Ovary (tissue), 9 donors: Measurements from ENCODE around the gene CEP112. TPM values are rescaled to one million over a fixed set of nuclear protein-coding genes. Genes with fewer than 3 reads are reported as not detected.

ENCODE experiments used
- DNase-seq, 5 donors: peaks; one replicate each; pipeline ENCODE4 v3.0.0-alpha.2; 2019 to 2020
- H3K27ac ChIP-seq, 2 donors: fragments of 200-600 bp; one replicate each; pipeline versions ENCODE4 v1.5.1 to v1.8.0; 2019 to 2022
- H3K27me3 ChIP-seq: fragments of 200-600 bp; one replicate; pipeline ENCODE4 v1.8.0; 2022
- H3K36me3 ChIP-seq: fragments of 200-600 bp; sonication (generic); one replicate; pipeline ENCODE4 v1.5.1; 2019
- H3K4me1 ChIP-seq: one replicate; pipeline ENCODE4 v1.8.1; 2013; ENCODE audit warnings: mild to moderate bottlenecking, moderate library complexity; ENCODE audit not compliant: insufficient read depth
- H3K4me3 ChIP-seq: fragments of 200-600 bp; sonication (generic); one replicate; pipeline ENCODE4 v1.5.1; 2017
- H3K9me3 ChIP-seq, 2 donors: fragments of 200-600 bp in 1 of 2; sonication (generic) in 1 of 2; one replicate each; pipeline versions ENCODE4 v1.5.1 to v1.8.1; 2013 to 2019; ENCODE audit warnings: mild to moderate bottlenecking in 1 of 2, moderate library complexity in 1 of 2
- CTCF ChIP-seq, 3 donors: fragments of 450-650 bp in 2 of 3; fragments of 200-600 bp in 1 of 3; IDR thresholded peaks; one replicate each; pipeline versions ENCODE4 v1.5.1 to v1.8.0; 2016 to 2022; ENCODE audit warnings: antibody characterized with exemption in 3 of 3, mild to moderate bottlenecking in 1 of 3
- EP300 ChIP-seq: sonication (generic); formaldehyde crosslinking; IDR thresholded peaks from one replicate; pipeline ENCODE4 v1.6.1; 2017; ENCODE audit warnings: antibody characterized with exemption
- POLR2A ChIP-seq: fragments of 450-650 bp; IDR thresholded peaks from one replicate; pipeline ENCODE4 v1.6.1; 2017; ENCODE audit warnings: antibody characterized with exemption, mild to moderate bottlenecking, moderate library complexity
- WGBS, 3 donors: extraction: QIAGEN DNeasy Blood & Tissue Kit in 1 of 3; methylation state at CpG; one replicate each; pipeline versions ENCODE4 v1.1.5 to v1.1.7; 2013 to 2017; 5-methylcytosine and 5-hydroxymethylcytosine counted together
- intact Hi-C, 4 donors: fragments of 100-400 bp; cut with DNase I; formaldehyde crosslinking; loops; one replicate each; pipeline versions ENCODE4 v1.11.0 to v1.15.1; 2022 to 2023
- polyA plus RNA-seq, 2 donors: library from polyadenylated mRNA; stranded (reverse); fragments of 200-250 nt in 1 of 2; fragments of 350-450 nt in 1 of 2; fragmentation: Illumina TruSeq in 1 of 2; extraction: RNeasy Lipid Tissue Mini Kit (QIAGEN cat#74804) in 1 of 2; gene quantifications; one replicate each; pipeline ENCODE4 v1.2.3, GENCODE V29; 2013 to 2014
- total RNA-seq, 7 donors: library from RNA; depleted of rRNA in 2 of 7; stranded (reverse); fragments of >200 nt in 2 of 7; fragmentation: NEBNext Ultra II Directional in 3 of 7; extraction: Animal tissue kit (Norgen Biotek cat#: 25700) in 3 of 7; gene quantifications; one replicate each; pipeline versions ENCODE4 v1.1.0 to v1.2.4, GENCODE V29; 2016 to 2023
- donor health status: DM: no; HTN: no; CAD: no; lungs with moderate emphysema.
- donor health status: DM: no; HTN: no; CAD: no.
- donor health status: Bipolar disorder and iron deficiency.
- donor health status: DM: yes; HTN: yes; CAD: no.
- donor health status: DM: no; HTN: no; CAD: no.
- donor health status: DM: yes; HTN: yes; CAD: no.

CEP112 gene
- total and polyA plus RNA-seq, 9 donors: 9.3 to 25.5 (median 16.9) TPM

GRCh38 chr17:65696739-65697394, 495.1 kb downstream of the CEP112 start:
- H3K4me3 ChIP-seq: no peak overlapping the region
- H3K27ac ChIP-seq: no peak overlapping the region
- H3K27me3 ChIP-seq: no peaks in the 10 kb centered on the region
- no peaks in the 10 kb centered on the region for H3K9me3 ChIP-seq
- intact Hi-C loops: no loop called here
- H3K4me1 ChIP-seq: peaks cover 4% of the 10 kb centered on the region
- peak in 1 of 5 donors; percentile 22 for DNase-seq
- TF ChIP-seq CTCF (IDR thresholded peaks at IDR 0.05) (no peak), EP300 (no peak), POLR2A (no peak)
- H3K36me3 ChIP-seq: no peaks in the 10 kb centered on the region
- WGBS, 3 donors: 36 to 40% (median 39%) methylated on average over 6 of the region's 6 CpGs

GRCh38 chr17:65694601-65695000, 497.3 kb downstream of the CEP112 start:
- H3K27me3 ChIP-seq: no peaks in the 10 kb centered on the region
- no peaks in the 10 kb centered on the region for H3K36me3 ChIP-seq
- H3K27ac ChIP-seq: no peak overlapping the region
- H3K4me3 ChIP-seq: no peak overlapping the region
- H3K4me1 ChIP-seq: peaks cover 4% of the 10 kb centered on the region
- intact Hi-C loops: no loop called here
- 36 to 58% (median 53%) methylated on average over 3 of the region's 3 CpGs for WGBS, 3 donors
- TF ChIP-seq POLR2A (no peak), EP300 (no peak), CTCF (IDR thresholded peaks at IDR 0.05) (no peak)
- DNase-seq: no peak
- H3K9me3 ChIP-seq: no peaks in the 10 kb centered on the region

GRCh38 chr17:65690626-65691310, 501.2 kb downstream of the CEP112 start:
- Histone ChIP-seq H3K4me3 (no peak overlapping the region), H3K36me3 (no peaks in the 10 kb centered on the region), H3K27me3 (no peaks in the 10 kb centered on the region), H3K9me3 (no peaks in the 10 kb centered on the region), H3K27ac (no peak overlapping the region), H3K4me1 (no peaks in the 10 kb centered on the region)
- intact Hi-C loops: no loop called here
- no peak for TF ChIP-seq EP300
- TF ChIP-seq CTCF (IDR thresholded peaks at IDR 0.05): no peak
- no peak for TF ChIP-seq POLR2A
- DNase-seq: no peak
- 79 to 87% (median 82%) methylated on average over 6 of the region's 6 CpGs for WGBS, 3 donors

- no peak overlapping the region for H3K4me3 ChIP-seq
- no peaks in the 10 kb centered on the region for H3K36me3 ChIP-seq
- H3K27ac ChIP-seq: no peak overlapping the region
- WGBS, 3 donors: 88 to 95% (median 94%) methylated on average over 2 of the region's 2 CpGs
- TF ChIP-seq CTCF (IDR thresholded peaks at IDR 0.05) (no peak), EP300 (no peak), POLR2A (no peak)
- DNase-seq: no peak
- intact Hi-C loops: no loop called here
- no peaks in the 10 kb centered on the region for H3K4me1 ChIP-seq
- H3K9me3 ChIP-seq: no peaks in the 10 kb centered on the region
- H3K27me3 ChIP-seq: no peaks in the 10 kb centered on the region
Observed at GRCh38 chr17:65688307-65688706, 503.6 kb downstream of the CEP112 start.
